ENCODE results near the gene UGT1A1. TPM values are rescaled to one million over a fixed set of nuclear protein-coding genes. Genes with fewer than 3 reads are reported as not detected.
A peak's percentile ranks its signal among the peaks of the same experiment; 100 is the strongest.

Gene UGT1A1
- total and polyA plus RNA-seq, 4 donors: 145 to 386 (median 288) TPM; not detected in 1

DNA sequence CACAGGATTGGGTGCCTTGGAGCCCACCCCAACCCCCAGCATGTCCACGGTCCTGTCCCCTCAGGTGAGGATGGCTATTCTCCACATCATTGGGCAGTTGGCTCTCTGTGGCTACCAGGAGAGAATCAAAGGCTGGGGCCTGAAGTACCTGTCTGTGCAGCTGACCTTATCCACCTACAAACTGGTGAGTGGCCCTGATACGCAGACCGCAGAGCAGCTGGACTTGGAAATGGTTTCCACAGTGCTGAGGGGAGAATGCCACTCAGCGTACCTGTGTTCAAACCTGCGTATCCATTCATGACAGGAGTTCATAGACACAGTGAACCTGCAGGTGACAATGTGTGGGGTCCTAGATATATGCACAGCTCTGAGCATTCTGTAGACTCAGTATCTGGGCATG, 39.6 kb downstream of the UGT1A1 start:
- H3K4me1 ChIP-seq (ENCODE audit: control insufficient read depth in 4 of 4, insufficient read depth in 4 of 4, low read length in 3 of 4): no peaks in the 10 kb centered on the region
- no peaks in the 10 kb centered on the region for H3K27me3 ChIP-seq (ENCODE audit: control insufficient read depth in 4 of 4, insufficient read depth in 4 of 4, low read length in 3 of 4)
- peak; percentile 20 for DNase-seq (ENCODE audit: low spot score)
- 72% methylated on average over 5 of the region's 5 CpGs for WGBS
- TF ChIP-seq RXRA (IDR thresholded peaks at IDR 0.05): no peak
- TF ChIP-seq YY1 (IDR thresholded peaks at IDR 0.05): no peak
- TF ChIP-seq SP1 (IDR thresholded peaks at IDR 0.05): no peak
- TF ChIP-seq RAD21 (IDR thresholded peaks at IDR 0.05): no peak
- no peak for TF ChIP-seq FOXA1 (IDR thresholded peaks at IDR 0.05)
- no peak for TF ChIP-seq EGR1 (IDR thresholded peaks at IDR 0.05; ENCODE audit: low read depth in 2 of 2)
- no peak for TF ChIP-seq NR2F2 (IDR thresholded peaks at IDR 0.05)
- no peak for TF ChIP-seq FOXA2 (IDR thresholded peaks at IDR 0.05)
- TF ChIP-seq GABPA (IDR thresholded peaks at IDR 0.05 in 1 of 2, conservative IDR thresholded peaks at IDR 0.05 in 1 of 2): no peak
- no peak for TF ChIP-seq HNF4A (conservative IDR thresholded peaks at IDR 0.05)
- TF ChIP-seq JUND (IDR thresholded peaks at IDR 0.05): no peak
- no peak for TF ChIP-seq HNF4G (IDR thresholded peaks at IDR 0.05)
- TF ChIP-seq TAF1 (conservative IDR thresholded peaks at IDR 0.05): no peak
- TF ChIP-seq, protein P1, sequence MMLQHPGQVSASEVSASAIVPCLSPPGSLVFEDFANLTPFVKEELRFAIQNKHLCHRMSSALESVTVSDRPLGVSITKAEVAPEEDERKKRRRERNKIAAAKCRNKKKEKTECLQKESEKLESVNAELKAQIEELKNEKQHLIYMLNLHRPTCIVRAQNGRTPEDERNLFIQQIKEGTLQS (IDR thresholded peaks at IDR 0.05): no peak
- no peak overlapping the region for H3K9ac ChIP-seq (ENCODE audit: low read depth in 1 of 2, low read length in 2 of 2)
- no peaks in the 10 kb centered on the region for H3K9me3 ChIP-seq (ENCODE audit: control insufficient read depth in 4 of 4, low read length in 3 of 4)
- no peak overlapping the region for H3K27ac ChIP-seq (ENCODE audit: low read depth in 1 of 2, low read length in 2 of 2)
- H3K36me3 ChIP-seq (ENCODE audit: control insufficient read depth in 4 of 4, insufficient read depth in 3 of 4, low read depth in 1 of 4, low read length in 3 of 4): no peaks in the 10 kb centered on the region
- H3K4me3 ChIP-seq (ENCODE audit: low read depth in 1 of 3, low read length in 3 of 3): no peak overlapping the region

DNA sequence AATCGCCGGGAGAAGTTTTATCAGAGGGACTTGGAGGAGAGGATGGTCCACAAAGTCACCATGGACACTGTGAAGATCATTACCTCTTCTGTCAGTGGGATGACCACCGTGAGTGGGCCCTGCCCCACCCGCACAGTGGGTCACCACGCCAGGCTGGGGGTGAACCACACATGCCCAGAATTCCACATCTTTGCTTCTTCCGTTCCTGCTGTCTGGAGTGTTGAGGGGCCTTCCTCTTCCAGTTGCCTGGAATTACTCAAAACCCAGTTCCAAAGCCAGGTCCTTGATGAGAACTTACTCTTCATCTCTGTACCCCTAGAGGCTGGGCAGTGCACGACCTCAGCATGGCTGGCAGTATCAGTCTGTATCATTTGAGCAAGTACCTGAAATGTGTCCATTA, 40.1 kb downstream of the UGT1A1 start:
- Histone ChIP-seq H3K27ac (ENCODE audit: low read depth in 1 of 2, low read length in 2 of 2) (no peak overlapping the region), H3K27me3 (ENCODE audit: control insufficient read depth in 4 of 4, insufficient read depth in 4 of 4, low read length in 3 of 4) (no peaks in the 10 kb centered on the region), H3K4me1 (ENCODE audit: control insufficient read depth in 4 of 4, insufficient read depth in 4 of 4, low read length in 3 of 4) (no peaks in the 10 kb centered on the region), H3K9ac (ENCODE audit: low read depth in 1 of 2, low read length in 2 of 2) (no peak overlapping the region), H3K9me3 (ENCODE audit: control insufficient read depth in 4 of 4, low read length in 3 of 4) (no peaks in the 10 kb centered on the region), H3K36me3 (ENCODE audit: control insufficient read depth in 4 of 4, insufficient read depth in 3 of 4, low read depth in 1 of 4, low read length in 3 of 4) (no peaks in the 10 kb centered on the region), H3K4me3 (ENCODE audit: low read depth in 1 of 3, low read length in 3 of 3) (no peak overlapping the region)
- TF ChIP-seq EGR1 (IDR thresholded peaks at IDR 0.05; ENCODE audit: low read depth in 2 of 2) (no peak), FOXA2 (IDR thresholded peaks at IDR 0.05) (no peak), GABPA (IDR thresholded peaks at IDR 0.05 in 1 of 2, conservative IDR thresholded peaks at IDR 0.05 in 1 of 2) (no peak), HNF4A (conservative IDR thresholded peaks at IDR 0.05) (no peak), HNF4G (IDR thresholded peaks at IDR 0.05) (no peak)
- TF ChIP-seq, protein P2, sequence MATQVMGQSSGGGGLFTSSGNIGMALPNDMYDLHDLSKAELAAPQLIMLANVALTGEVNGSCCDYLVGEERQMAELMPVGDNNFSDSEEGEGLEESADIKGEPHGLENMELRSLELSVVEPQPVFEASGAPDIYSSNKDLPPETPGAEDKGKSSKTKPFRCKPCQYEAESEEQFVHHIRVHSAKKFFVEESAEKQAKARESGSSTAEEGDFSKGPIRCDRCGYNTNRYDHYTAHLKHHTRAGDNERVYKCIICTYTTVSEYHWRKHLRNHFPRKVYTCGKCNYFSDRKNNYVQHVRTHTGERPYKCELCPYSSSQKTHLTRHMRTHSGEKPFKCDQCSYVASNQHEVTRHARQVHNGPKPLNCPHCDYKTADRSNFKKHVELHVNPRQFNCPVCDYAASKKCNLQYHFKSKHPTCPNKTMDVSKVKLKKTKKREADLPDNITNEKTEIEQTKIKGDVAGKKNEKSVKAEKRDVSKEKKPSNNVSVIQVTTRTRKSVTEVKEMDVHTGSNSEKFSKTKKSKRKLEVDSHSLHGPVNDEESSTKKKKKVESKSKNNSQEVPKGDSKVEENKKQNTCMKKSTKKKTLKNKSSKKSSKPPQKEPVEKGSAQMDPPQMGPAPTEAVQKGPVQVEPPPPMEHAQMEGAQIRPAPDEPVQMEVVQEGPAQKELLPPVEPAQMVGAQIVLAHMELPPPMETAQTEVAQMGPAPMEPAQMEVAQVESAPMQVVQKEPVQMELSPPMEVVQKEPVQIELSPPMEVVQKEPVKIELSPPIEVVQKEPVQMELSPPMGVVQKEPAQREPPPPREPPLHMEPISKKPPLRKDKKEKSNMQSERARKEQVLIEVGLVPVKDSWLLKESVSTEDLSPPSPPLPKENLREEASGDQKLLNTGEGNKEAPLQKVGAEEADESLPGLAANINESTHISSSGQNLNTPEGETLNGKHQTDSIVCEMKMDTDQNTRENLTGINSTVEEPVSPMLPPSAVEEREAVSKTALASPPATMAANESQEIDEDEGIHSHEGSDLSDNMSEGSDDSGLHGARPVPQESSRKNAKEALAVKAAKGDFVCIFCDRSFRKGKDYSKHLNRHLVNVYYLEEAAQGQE (IDR thresholded peaks at IDR 0.05): no peak
- TF ChIP-seq, protein P3, sequence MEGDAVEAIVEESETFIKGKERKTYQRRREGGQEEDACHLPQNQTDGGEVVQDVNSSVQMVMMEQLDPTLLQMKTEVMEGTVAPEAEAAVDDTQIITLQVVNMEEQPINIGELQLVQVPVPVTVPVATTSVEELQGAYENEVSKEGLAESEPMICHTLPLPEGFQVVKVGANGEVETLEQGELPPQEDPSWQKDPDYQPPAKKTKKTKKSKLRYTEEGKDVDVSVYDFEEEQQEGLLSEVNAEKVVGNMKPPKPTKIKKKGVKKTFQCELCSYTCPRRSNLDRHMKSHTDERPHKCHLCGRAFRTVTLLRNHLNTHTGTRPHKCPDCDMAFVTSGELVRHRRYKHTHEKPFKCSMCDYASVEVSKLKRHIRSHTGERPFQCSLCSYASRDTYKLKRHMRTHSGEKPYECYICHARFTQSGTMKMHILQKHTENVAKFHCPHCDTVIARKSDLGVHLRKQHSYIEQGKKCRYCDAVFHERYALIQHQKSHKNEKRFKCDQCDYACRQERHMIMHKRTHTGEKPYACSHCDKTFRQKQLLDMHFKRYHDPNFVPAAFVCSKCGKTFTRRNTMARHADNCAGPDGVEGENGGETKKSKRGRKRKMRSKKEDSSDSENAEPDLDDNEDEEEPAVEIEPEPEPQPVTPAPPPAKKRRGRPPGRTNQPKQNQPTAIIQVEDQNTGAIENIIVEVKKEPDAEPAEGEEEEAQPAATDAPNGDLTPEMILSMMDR (IDR thresholded peaks at IDR 0.05; ENCODE audit: low read depth, low read length, missing input control): no peak
- WGBS: 80% methylated on average over 7 of the region's 7 CpGs
- DNase-seq (ENCODE audit: low spot score): peak; percentile 12

Measured in liver (tissue), 9 donors.